Activated naive CD4-positive, alpha-beta T cell treated with anti-CD3 and anti-CD28 coated beads, Interleukin-2, amount 50 U/mL, for 16 hours (primary cell): ENCODE data around the gene CDC42.
A peak's percentile ranks its signal among the peaks of the same experiment; 100 is the strongest.
"Not testable (repeated sequence)": the region's sequence is repeated elsewhere in the genome, so short reads cannot be mapped to it uniquely, and the experiment has no call there.

Source experiments
- DNase-seq: peaks from one replicate; pipeline ENCODE4 v3.0.0-alpha.2; 2020

CDC42 gene

GRCh38 chr1:22052115-22053016, at the start of gene CDC42:
Gene CDC42, plus strand, starts transcription at chr1:22052709. Its CDS starts 25,770 bp downstream, at chr1:22078479.
- peak; percentile 97 for DNase-seq

- not testable (repeated sequence) for DNase-seq
These were observed 49.6 kb upstream of the CDC42 start for GRCh38 chr1:22002875-22003274.

GRCh38 chr1:22003959-22004358, 48.5 kb upstream of the CDC42 start:
- not testable (repeated sequence) for DNase-seq

GRCh38 chr1:22005261-22006149, 47.0 kb upstream of the CDC42 start:
- not testable (repeated sequence) for DNase-seq

GRCh38 chr1:22006736-22007135, 45.8 kb upstream of the CDC42 start:
- not testable (repeated sequence) for DNase-seq

- DNase-seq: not testable (repeated sequence)
These were observed 45.2 kb upstream of the CDC42 start for GRCh38 chr1:22007262-22007661.

- DNase-seq: not testable (repeated sequence)
These were observed 42.9 kb upstream of the CDC42 start for GRCh38 chr1:22009566-22009965.

- DNase-seq: not testable (repeated sequence)
These were observed 39.8 kb upstream of the CDC42 start for GRCh38 chr1:22012752-22013151.

GRCh38 chr1:22014575-22015206, 37.8 kb upstream of the CDC42 start:
- DNase-seq: not testable (repeated sequence)

- DNase-seq: peak; percentile 68
These were observed 33.6 kb upstream of the CDC42 start for GRCh38 chr1:22018583-22019559.

- DNase-seq: no peak
These were observed 31.4 kb upstream of the CDC42 start for GRCh38 chr1:22021061-22021460.

GRCh38 chr1:22024485-22025367, 27.8 kb upstream of the CDC42 start:
- peak; percentile 74 for DNase-seq

- DNase-seq: peak; percentile 91
These were observed 26.9 kb upstream of the CDC42 start for GRCh38 chr1:22025368-22026155.

GRCh38 chr1:22026924-22027289, 25.6 kb upstream of the CDC42 start:
- DNase-seq: no peak

GRCh38 chr1:22030057-22030456, 22.5 kb upstream of the CDC42 start:
- DNase-seq: no peak

GRCh38 chr1:22030473-22030872, 22.0 kb upstream of the CDC42 start:
- no peak for DNase-seq

GRCh38 chr1:22031214-22031962, 21.1 kb upstream of the CDC42 start:
- DNase-seq: peak; percentile 26

- not testable (repeated sequence) for DNase-seq
These were observed 17.7 kb upstream of the CDC42 start for GRCh38 chr1:22034834-22035233.

GRCh38 chr1:22037520-22037919, 15.0 kb upstream of the CDC42 start:
- no peak for DNase-seq
